Measurements from ENCODE around the gene PATL1.
"Not testable (repeated sequence)": the region's sequence is repeated elsewhere in the genome, so short reads cannot be mapped to it uniquely, and the experiment has no call there.

The PATL1 gene

GRCh38 chr11:59630493-59630892 lies 38.3 kb downstream of the PATL1 start:
- no peak overlapping the region for H3K4me3 ChIP-seq (ENCODE audit: low read depth, low read length)
- TF ChIP-seq, protein P1, sequence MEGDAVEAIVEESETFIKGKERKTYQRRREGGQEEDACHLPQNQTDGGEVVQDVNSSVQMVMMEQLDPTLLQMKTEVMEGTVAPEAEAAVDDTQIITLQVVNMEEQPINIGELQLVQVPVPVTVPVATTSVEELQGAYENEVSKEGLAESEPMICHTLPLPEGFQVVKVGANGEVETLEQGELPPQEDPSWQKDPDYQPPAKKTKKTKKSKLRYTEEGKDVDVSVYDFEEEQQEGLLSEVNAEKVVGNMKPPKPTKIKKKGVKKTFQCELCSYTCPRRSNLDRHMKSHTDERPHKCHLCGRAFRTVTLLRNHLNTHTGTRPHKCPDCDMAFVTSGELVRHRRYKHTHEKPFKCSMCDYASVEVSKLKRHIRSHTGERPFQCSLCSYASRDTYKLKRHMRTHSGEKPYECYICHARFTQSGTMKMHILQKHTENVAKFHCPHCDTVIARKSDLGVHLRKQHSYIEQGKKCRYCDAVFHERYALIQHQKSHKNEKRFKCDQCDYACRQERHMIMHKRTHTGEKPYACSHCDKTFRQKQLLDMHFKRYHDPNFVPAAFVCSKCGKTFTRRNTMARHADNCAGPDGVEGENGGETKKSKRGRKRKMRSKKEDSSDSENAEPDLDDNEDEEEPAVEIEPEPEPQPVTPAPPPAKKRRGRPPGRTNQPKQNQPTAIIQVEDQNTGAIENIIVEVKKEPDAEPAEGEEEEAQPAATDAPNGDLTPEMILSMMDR (IDR thresholded peaks at IDR 0.05; ENCODE audit: control insufficient read depth, extremely low read depth, insufficient read depth) = no peak
- DNase-seq (ENCODE audit: low read depth) = no peak

GRCh38 chr11:59629996-59630395 lies 38.8 kb downstream of the PATL1 start:
- H3K4me3 ChIP-seq (ENCODE audit: low read depth, low read length) = no peak overlapping the region
- TF ChIP-seq, protein P1 (IDR thresholded peaks at IDR 0.05; ENCODE audit: control insufficient read depth, extremely low read depth, insufficient read depth) = no peak
- no peak for DNase-seq (ENCODE audit: low read depth)

GRCh38 chr11:59626969-59627368 lies 41.9 kb downstream of the PATL1 start:
- not testable (repeated sequence) for H3K4me3 ChIP-seq (ENCODE audit: low read depth, low read length); DNase-seq (ENCODE audit: low read depth)

GRCh38 chr11:59625703-59626102 lies 43.1 kb downstream of the PATL1 start:
- no peak overlapping the region for H3K4me3 ChIP-seq (ENCODE audit: low read depth, low read length)

GRCh38 chr11:59617876-59618275 lies 51.0 kb downstream of the PATL1 start:
- no peak overlapping the region for H3K4me3 ChIP-seq (ENCODE audit: low read depth, low read length)
- peak; percentile 85 for DNase-seq (ENCODE audit: low read depth)
- TF ChIP-seq, protein P1 (IDR thresholded peaks at IDR 0.05; ENCODE audit: control insufficient read depth, extremely low read depth, insufficient read depth) = no peak

More at GRCh38 chr11:59625703-59626102, 43.1 kb downstream of the PATL1 start:
- DNase-seq (ENCODE audit: low read depth) = no peak
- TF ChIP-seq, protein P1 (IDR thresholded peaks at IDR 0.05; ENCODE audit: control insufficient read depth, extremely low read depth, insufficient read depth) = no peak

- no peak for DNase-seq (ENCODE audit: low read depth)
- TF ChIP-seq, protein P1 (IDR thresholded peaks at IDR 0.05; ENCODE audit: control insufficient read depth, extremely low read depth, insufficient read depth) = no peak
- peak overlapping the region; percentile 86 for H3K4me3 ChIP-seq (ENCODE audit: low read depth, low read length)
Measured at GRCh38 chr11:59616396-59616982, 52.3 kb downstream of the PATL1 start.

DNA sequence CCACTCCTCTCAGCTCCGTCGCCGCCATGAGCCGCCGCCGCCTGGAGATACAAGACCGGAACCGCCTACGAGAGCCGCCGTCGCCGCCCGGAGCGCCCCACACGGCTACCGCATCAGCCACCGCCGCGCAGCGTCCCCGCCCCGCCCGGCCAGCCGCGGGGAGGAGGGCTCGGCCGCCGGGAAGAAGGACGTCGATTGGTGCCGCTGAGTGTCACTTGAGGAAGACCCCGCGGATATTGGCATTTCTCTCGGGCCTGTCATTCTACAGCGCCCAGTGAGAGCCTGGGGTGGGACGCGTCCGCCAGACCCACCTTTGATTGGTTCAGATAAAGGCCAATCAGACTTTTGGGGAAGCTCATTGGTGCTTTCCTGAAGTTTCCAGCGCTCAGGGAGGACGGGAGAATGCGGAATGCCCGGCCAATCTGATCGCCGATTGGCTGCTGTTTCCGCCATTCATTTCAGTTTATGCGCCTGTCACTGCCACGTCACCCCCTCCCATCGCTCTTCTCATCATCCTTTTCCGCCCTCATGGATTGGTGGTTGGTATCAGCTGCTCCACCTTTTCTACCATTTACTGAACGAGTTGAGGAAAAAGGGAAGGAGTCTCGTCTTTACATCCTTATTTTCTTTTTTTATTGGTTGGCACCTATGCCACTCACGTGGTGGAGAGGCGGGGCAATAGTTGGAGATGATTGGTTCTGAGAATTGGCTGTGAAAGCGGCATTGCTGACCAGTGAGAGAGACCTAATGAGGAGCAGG lies 53.0 kb downstream of the PATL1 start, which contains the start of gene OSBP:
Gene OSBP, minus strand, starts transcription at position 138 of the 759 bp plus-strand sequence. Its CDS starts 110 bp downstream, at position 28.
- TF ChIP-seq, protein P1 (IDR thresholded peaks at IDR 0.05; ENCODE audit: control insufficient read depth, extremely low read depth, insufficient read depth) = no peak
- H3K4me3 ChIP-seq (ENCODE audit: low read depth, low read length) = peak within 1 kb of the TSS; percentile 86
- DNase-seq (ENCODE audit: low read depth) = peak; percentile 100

All from LNCaP clone FGC (cell line).